Mammary epithelial cell (primary cell): ENCODE data around the gene ZNF749.

ENCODE experiments used
- CTCF ChIP-seq, 2 donors: IDR thresholded peaks in 1 of 2; conservative IDR thresholded peaks in 1 of 2; 2 replicates each; pipeline ENCODE4 v1.5.1; 2011 to 2012; ENCODE audit warnings: inconsistent platforms in 2 of 2, low read length in 2 of 2, mild to moderate bottlenecking in 2 of 2, control low read depth in 1 of 2, low read depth in 1 of 2; ENCODE audit not compliant: insufficient read depth in 1 of 2; ENCODE audit errors: extremely low read depth in 1 of 2
- EZH2 ChIP-seq: IDR thresholded peaks from 2 replicates; pipeline ENCODE4 v1.6.1; 2012; ENCODE audit warnings: low read length, inconsistent platforms, borderline replicate concordance

GRCh38 chr19:57473646-57474045 is 38.5 kb downstream of the ZNF749 start:
- TF ChIP-seq CTCF (conservative IDR thresholded peaks at IDR 0.05 in 1 of 2, IDR thresholded peaks at IDR 0.05 in 1 of 2; ENCODE audit: extremely low read depth in 1 of 2, insufficient read depth in 1 of 2, low read depth in 1 of 2, low read length in 2 of 2), result no peak
- TF ChIP-seq EZH2, result no peak
